HUES48 (cell line): ENCODE results near the gene TRIP11.

Experiments used
- H3K27ac ChIP-seq: one replicate; pipeline ENCODE4 v1.7.0; 2013; ENCODE audit warnings: low read depth, low read length, inconsistent platforms
- H3K27me3 ChIP-seq: 2 replicates; pipeline ENCODE4 v1.6.1; 2013; ENCODE audit warnings: mild to moderate bottlenecking, low read length; ENCODE audit not compliant: control insufficient read depth, insufficient read depth
- H3K36me3 ChIP-seq: 2 replicates; pipeline ENCODE4 v1.6.1; 2013; ENCODE audit warnings: low read length; ENCODE audit not compliant: control insufficient read depth, insufficient read depth
- H3K4me1 ChIP-seq: 2 replicates; pipeline ENCODE4 v1.6.1; 2013; ENCODE audit warnings: mild to moderate bottlenecking, low read length; ENCODE audit not compliant: control insufficient read depth, insufficient read depth
- H3K4me3 ChIP-seq: 2 replicates; pipeline ENCODE4 v1.5.1; 2013; ENCODE audit warnings: mild to moderate bottlenecking, low read depth, low read length
- H3K9ac ChIP-seq: 2 replicates; pipeline ENCODE4 v1.6.1; 2013; ENCODE audit warnings: mild to moderate bottlenecking, low read depth, low read length, moderate library complexity
- H3K9me3 ChIP-seq: 2 replicates; pipeline ENCODE4 v1.6.1; 2013; ENCODE audit warnings: low read length; ENCODE audit not compliant: control insufficient read depth, insufficient read depth

TRIP11 gene

DNA sequence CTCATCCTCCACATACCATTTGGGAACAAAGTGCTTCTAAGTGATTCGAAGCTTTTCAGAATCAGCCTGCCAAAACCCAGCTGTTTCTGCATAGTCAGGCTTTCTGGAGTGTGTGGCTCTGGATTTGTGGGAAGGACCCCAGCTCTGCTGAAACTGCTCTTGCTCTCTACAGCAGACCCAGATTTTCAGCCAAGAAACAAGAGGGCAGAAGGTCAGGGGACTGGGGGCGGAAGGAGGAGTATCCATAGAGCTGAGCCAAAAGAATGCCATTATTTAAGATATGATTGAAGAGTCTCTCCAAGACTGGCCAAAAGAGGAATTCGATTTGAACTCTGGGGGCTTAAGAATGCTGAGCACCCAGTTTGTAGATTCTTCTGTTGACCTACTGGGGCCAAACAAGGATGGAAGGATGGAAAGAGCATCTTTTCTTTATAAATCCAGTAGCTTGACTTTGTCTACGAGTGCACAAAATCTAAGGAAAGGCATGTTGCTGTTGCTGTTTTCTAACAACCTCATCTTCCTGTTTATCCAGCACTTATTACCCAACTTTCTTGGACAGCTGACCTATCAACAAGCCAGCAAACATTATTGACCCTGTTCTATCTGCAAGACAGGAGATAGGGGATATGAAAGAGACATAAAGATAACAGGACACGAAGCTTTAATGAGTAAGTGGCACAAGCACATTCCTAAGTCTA lies 121.5 kb downstream of the TRIP11 start:
- Histone ChIP-seq H3K9ac (no peak overlapping the region), H3K27me3 (no peaks in the 10 kb centered on the region), H3K4me1 (no peaks in the 10 kb centered on the region), H3K4me3 (no peak overlapping the region), H3K9me3 (no peaks in the 10 kb centered on the region), H3K36me3 (no peaks in the 10 kb centered on the region), H3K27ac (no peak overlapping the region)
